NCI-H2107 (cell line): Measurements from ENCODE around the gene TRIM59.
"Not testable (repeated sequence)": the region's sequence is repeated elsewhere in the genome, so short reads cannot be mapped to it uniquely, and the experiment has no call there.

Experiments
- DNase-seq: peaks from one replicate; lab custom pipeline; 2025; lab: John Stamatoyannopoulos, UW

The TRIM59 gene

DNA sequence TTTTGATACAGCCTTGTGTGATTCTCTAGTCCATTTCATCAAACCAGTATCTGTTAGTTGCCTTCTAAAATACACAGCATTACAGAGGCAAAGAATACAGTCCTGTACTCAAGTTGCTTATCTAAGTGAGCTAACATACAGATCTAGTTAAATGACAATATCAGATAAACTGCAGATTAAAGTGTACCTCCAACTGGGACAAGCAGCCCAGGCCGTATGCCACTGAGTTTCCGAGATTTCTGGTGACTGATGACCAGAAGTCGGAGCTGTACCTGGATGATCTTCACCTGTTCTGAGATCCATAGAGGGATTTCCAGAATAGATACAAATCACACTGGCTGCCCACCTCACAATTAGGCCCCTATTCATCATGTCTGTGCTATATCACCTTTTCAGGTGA is 6.3 kb upstream of the TRIM59 start:
- DNase-seq, result no peak

DNA sequence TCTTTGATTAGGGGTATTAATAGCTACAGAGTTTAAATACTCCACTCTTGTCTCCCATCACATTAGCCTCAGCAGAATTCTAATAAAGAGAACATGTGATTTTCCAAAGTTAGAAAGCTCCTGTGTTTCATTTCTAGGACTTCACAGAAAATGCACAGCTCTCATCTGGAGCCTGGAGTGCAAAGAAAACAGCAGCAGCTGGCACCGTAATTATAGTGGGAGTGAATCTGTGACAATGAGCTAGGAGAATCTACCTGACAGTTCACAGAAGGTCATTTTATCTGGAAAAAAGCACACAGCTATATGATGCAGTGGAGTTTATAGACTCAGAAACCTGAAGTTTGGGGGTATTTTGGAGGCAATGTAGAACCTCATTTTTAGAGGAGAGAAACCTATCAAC is 5.4 kb upstream of the TRIM59 start:
- DNase-seq, result no peak

DNA sequence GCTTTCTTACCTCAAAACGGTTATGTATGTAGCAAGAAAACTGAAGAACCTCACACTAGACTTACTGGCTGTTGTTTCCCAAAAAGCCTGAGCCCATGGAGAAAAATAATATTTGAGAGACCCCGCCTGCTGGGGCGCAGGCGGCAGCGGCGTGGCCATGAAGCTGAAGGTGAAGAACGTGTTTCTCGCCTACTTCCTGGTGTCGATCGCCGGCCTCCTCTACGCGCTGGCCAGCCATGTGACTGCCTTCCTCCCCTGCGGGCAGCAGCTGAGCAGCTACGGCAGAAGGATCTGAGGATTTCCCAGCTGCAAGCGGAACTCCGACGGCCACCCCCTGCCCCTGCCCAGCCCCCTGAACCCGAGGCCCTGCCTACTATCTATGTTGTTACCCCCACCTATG is 2.7 kb upstream of the TRIM59 start:
- not testable (repeated sequence) for DNase-seq

DNA sequence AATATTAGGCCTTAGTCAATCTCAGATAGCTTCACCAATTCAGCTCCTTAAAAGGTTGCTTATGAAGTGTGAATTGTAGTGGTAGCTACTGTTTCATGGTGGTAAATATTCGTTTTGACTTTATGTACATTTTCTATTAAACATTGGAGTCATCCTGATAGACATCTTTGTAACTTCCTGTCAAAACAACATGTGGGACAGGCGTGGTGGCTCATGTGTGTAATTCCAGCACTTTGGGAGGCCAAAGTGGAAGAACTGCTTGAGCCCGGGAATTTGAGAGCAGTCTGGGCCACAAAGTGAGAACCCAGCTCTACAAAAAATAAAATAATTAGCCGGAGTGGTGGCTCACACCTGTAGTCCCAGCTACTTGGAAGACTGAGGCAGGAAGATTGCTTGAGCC is 2.0 kb upstream of the TRIM59 start:
- DNase-seq, result no peak

DNA sequence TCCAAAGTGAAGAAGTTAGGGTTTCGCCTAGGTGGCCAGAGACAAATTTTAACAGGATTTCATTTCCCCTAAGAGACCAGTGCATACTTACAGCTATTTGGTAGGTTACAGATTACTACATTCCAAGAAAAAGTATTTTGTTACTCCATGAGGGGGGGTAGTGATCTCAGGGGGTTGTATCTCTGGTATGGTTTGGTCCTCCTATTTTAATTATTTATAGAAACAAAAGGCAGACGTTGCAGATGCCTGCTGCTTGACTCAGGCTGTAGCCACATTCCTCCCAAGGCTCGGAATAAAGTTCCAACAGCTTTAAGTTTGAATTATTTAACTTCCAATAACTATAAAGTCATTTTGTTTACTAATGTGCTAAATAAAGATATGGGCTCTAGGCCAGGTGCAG is 1.3 kb upstream of the TRIM59 start:
- no peak for DNase-seq

DNA sequence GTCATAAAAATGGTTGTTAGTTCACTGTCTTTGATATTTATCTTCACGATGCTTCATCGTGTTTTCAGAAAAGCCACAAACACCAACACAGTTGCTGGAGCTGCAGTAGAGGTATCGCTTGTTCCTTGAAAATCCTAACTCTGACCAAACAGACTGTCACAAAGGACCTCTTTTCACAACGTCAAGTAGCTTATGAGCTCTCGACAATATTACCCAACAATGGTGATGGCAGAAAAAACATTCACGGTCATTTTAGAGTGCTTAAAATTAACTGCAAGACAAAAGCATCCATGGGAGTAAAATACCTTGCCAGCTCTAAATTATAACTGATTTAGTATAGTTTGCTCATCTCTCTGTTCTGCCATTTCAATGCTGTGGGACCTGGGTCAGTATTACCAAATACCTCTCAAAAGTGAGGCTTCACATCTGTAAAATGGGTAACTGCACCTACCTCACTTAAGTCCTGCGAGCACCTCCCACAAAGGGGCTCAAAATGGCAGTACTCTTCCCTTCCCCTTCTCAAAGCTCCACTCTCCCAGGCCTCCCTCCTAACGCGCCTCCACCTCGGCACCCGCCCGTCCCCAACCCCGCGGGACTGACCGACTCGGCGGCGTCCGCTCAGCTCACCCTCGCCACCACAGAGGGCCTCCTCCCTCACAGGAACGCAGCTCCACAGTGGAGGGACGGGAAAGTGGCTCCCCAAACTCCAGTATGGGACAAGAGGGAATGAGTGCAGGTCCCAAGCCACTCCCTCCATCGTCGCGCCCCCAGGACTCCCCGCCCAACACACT is 546 bp downstream of the TRIM59 start:
- DNase-seq, result no peak

DNA sequence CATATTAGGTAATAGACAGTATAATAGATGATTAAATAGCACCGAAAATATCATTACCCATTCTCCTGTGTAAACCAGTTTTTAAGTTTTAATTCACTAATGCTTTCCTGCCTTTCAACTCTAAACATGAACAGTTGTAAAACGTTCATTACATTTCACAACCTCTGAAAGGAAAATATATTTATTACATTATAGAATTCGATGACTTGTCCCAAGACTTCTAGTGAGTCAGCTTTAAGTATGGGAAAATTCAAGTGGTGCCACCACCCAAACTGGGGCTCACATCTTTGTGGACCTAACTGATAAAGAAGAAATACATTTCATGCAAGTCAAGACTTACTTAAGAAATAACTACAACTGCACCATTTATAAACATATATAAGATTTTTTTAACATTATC is 2.0 kb downstream of the TRIM59 start:
- DNase-seq, result no peak

DNA sequence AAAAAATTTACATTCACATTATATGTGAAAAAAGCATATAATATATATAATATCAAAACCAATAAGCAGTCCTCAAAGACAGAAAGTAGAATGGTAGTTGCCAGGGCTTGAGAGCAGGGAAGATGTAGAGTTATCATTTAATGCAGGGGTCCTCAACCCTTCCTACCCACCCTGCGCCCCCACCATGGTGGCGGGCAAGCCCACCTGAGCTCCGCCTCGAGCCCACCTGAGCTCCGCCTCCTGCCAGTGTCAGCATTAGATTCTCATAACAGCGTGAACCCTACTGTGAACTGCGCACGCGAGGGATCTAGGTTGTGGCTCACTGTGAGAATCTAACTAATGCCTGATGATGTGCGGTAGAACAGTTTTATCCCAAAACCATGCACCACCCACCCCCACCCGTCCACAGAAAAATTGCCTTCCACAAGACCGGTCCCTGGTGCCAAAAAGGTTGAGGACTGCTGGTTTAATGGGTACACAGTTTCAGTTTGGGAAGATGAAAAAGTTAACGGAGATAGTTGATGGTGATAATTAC is 3.0 kb downstream of the TRIM59 start:
- no peak for DNase-seq

DNA sequence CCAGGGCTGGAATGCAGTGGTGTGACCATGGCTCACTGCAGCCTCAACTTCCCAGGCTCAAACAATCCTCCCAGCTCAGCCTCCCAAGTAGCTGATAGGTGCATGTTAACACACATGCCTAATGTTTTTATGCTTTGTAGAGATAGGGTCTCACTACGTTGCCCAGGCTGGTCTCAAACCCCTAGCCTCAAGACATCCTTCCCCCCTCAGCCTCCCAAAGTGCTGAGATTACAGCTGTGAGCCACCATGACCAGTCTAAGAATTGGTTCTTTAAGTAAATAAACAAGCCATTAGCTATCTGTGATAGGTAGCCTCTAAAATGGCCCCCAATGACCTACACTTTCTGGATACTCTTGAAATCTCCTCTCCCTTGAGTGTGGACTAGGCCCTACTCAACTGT is 3.7 kb downstream of the TRIM59 start:
- no peak for DNase-seq

DNA sequence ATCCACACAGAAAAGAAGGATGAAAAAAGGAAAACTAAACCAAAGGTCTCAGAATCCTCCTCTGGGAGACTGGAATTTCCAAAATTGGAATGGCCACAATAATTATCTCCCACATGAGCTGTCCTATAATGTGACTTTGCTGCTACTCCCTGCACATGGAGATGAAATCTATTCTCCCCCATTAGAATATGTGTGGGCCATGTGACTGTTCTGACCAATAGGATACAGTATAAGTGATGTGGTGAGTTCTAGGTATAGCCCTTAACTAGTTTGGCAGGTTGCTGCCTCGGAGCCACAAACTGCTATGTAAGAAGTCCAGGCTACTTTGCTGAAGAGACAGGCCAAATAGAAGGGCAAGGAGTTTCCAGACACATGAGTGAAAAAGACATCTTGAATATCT is 5.2 kb downstream of the TRIM59 start:
- DNase-seq, result no peak

DNA sequence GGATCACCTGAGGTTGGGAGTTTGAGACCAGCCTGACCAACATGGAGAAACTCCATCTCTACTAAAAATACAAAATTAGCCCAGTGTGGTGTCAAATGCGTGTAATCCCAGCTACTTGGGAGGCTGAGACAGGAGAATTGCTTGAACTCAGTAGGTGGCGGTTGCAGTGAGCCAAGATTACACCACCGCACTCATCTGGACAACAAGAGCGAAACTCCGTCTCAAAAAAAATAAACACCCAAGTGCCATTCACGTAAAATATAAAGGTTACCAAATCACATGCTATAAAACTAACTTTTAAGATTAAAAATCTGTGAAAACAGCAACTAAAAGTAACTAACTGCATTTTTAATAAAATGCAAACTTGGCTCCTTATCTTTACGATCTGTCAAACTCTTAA is 8.9 kb downstream of the TRIM59 start:
- DNase-seq, result no peak

DNA sequence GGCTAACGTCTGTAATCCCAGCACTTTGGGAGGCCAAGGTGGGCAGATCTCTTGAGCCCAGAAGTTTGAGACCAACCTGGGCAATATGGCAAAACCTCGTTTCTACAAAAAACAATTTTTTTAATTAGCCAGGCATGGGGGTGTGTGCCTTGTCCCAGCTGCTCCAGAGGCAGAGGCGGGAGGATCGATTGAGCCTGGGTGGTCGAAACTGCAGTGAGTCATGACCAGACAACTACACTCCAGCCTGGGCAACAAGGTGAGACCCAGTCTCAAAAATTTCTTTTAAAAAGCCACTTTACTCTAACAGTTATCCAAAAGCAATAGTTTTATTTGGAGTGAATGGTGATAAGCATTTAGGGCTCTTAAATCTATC is 12.5 kb downstream of the TRIM59 start:
- no peak for DNase-seq

DNA sequence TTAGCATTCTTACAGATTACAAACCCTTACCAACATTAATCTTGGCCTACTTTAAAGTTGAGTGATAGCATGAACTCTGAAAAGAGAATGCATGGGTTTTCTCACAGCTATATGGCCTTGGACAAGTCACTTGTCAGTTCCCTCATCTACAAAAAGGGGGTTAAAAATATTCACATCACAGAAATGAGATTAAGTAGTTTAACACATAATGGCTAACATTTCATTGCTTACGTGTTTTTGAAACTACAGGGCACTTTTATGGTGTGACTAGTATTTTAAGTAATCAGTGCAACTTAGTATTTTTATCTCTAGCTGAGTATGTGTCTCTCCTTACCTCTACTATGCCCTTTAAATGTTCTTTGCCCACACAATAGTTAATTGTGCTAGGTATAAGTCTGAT is 13.8 kb downstream of the TRIM59 start:
- DNase-seq, result no peak

DNA sequence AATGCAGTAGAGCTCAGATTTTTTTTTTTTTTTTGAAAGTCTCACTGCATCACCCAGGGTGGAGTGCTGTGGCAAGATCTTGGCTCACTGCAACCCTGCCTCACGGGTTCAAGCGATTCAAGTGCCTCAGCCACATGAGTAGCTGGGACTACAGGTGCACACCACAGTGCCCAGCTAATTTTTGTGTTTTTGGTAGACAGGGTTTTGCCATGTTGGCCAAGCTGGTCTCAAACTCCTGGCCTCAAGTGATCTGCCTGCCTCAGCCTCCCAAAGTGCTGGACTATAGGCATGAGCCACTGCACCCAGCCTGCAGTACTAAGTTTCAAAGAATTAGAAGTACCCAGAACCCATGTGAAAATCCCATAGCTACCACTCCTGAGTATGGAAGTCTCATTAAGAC is 14.5 kb downstream of the TRIM59 start:
- DNase-seq, result no peak

DNA sequence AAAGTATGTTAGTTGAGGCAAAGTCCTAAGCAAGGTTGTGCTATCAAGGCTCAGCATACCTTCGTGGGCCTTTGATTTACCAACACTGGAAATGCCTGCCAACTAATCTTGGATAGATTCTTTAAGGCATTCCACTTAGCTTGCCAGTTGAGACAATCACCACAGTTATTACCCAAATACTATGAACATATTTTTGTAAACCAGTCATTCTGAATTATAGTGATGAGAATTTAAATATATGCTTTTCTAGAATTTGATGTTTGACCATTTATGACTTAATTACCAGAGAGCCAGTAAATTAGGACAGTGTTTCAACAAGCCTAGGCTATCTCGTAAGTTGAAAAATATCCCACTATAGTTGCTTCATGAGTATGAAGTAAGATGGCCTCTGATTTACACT is 15.5 kb downstream of the TRIM59 start:
- DNase-seq, result no peak

DNA sequence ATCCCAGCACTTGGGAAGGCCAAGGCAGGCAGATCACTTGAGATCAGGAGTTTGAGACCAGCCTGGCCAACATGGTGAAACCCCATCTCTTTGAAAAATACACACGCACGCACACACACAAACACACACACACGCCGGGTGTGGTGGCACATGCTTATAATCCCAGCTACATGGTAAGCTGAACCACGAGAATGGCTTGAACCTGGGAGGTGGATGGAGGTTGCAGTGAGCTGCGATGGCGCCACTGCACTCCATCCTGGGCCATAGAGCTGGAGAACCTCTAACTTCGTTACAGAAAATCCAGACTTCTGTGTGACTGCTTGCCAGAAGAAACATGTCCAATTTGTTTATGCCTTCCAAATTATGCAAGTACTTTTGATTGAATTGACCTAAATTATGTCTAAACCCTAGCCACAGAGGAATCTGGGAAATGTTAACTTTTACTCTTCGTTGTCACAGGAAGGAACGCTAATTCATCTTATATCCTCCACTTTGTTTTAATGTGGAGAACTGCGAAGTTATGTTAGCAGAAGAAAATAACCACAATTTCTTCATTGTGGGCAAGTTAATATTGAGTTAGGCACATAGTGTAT is 21.7 kb downstream of the TRIM59 start:
- DNase-seq, result no peak

DNA sequence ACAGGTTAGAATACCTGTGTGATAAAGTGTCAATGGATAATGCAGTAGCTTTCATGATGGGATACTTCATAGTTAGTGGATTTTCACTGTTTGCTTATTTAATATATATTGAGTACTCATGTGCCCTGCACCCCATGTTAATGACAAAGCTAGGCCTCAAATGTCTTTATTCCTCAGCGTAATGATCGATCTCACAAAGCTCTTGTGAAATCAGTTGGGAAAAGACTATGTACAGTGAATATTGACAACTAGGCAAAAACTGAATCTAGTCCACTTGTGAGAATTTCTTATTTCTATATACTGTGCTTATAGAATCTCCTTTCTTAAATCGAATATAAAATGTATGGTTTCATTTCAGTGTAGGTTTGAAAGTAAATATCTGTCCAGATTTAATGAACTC is 32.3 kb downstream of the TRIM59 start:
- DNase-seq, result no peak

DNA sequence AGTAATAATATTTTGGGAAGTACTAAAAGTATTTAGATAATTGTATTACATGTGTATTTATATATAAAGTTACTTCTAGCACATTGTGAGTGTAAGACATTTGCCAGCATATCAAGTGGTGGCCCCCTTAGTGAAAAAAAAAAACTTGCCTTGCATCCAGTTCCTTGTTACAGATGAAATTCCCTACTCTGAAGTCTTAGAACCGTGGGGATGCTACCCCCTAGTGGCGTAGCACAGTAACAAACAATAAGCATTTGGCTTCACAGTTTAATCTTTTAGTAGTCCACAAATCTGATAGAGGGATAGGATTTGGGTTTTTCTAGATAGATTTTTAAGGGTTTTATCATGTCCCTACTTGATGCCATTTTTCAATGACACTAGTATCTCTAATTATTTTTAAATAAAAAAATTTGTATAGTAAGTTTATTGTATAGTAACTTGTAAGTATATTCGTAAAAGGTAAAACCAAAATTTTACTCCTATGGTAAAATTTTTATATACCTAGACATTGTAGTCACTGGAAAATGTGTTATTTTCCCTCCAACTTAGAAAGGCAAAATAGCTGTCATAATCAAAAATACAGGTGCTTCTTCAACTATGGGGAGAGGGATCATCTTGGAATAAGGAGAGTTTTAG is 35.9 kb downstream of the TRIM59 start:
- DNase-seq, result peak; percentile 83

DNA sequence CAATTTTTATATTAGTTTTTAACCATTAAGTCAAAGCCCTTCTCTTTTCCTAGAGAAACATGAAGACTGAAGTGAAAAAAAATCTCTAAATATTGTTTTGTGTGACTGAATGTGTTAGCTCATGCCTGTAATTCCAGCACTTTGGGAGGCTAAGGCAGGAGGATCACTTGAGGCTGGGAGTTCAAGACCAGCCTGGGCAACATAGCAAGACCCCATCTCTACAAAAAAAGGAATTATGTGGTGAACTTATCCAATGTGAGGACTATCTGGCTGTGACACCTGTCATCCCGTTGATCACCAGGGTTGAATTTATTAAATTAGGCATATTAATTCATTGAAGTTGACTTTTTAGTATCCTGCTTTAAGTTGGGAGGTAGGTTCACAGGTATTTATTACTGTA is 37.1 kb downstream of the TRIM59 start:
- no peak for DNase-seq

DNA sequence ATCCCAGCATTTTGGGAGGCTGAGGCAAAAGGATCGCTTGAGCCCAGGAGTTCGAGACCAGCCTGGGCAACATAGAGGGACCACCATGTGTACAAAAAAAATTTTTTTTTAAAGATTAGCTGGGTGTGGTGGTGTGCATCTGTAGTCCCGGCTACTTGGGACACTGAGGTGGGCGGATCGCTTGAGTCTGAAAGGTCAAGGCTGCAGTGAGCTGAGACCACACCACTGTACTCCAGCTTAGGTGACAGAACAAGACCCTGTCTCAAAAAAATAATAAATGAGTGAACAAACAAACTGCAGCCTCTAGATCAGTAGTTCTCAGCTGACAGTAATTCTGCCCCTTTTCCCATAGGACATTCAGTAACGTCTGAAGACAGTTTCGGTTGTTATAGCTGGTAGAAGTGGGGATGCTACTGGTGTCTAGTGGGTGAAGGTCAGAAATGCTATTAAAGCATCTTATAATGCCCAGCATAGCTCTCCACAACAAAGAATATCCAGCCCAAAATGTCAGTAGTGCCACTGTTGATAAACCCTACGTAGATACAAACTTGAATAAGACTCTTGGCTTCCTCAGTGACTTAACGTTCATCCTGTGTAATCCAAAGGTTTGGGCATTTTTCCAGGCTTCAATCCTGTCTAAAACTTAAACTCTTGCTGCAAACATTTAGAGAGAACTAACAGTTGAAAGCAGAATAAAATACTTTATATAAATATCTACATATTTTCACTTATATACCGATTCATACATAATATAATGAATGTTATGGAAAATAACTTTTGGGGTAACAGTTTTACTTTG is 39.6 kb downstream of the TRIM59 start:
- no peak for DNase-seq

DNA sequence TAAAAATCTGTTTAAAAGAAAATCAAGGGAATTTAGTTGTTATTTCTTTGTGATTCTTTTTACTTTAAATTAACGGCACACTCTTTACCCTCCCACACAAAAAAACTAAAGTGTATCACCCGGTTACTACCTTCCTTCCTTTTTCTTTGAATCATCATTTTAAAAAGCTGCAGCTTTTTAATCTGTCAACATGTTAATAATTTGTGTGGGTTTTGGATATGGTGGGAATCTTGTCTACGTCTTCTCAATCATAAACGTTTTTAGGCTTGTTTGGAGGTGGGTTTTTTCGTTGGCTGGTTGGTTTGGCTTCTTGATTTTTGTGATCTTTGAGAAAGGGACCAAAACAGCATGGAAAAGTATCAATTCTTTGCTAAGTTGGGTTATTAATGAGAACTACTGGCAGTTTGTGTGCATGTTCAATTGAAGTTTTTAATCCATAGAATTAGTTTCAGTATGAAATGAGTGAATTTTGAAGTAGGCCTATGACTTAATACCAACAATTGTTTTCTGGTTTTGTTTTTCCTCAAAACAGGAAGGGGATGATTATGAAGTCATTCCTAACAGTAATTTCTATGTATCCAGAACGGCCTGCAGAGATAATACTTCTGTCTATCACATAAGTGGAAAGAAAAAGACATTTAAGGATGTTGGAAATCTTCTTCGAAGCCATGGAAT is 45.7 kb downstream of the TRIM59 start:
- DNase-seq, result no peak

DNA sequence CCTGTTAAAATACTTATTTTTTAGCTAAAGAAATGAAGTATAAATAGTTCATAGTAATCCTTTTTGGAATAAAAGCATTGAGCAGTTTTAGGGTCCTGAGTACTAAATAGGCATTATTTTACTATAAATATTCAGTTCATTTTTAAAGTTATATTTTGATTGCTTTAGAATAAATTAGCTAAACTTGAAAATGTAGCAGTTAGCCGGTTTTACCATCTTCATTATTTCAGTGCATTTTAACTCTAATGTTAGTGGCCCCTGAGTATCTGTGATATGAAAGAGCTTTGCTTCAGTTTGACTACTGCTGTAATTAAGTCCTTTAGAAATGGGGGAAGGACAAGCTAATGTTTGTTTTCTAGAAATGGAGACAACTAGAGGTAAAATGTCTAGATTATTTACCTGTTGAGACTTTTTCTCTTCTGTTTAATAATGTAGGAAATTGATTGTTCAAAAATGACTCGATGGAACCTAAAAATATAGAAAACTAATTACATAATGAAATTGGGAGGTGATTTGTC is 46.5 kb downstream of the TRIM59 start:
- DNase-seq, result no peak
